Body of pancreas (tissue), 4 donors: ENCODE results near the gene SOX5. TPM values are rescaled to one million over a fixed set of nuclear protein-coding genes. Genes with fewer than 3 reads are reported as not detected.
A peak's percentile ranks its signal among the peaks of the same experiment; 100 is the strongest.
"Not testable (repeated sequence)": the region's sequence is repeated elsewhere in the genome, so short reads cannot be mapped to it uniquely, and the experiment has no call there.

Experiments
- ATAC-seq: fragments of 150-250 bp; one replicate; pipeline ENCODE4 v1.9.1; 2016
- DNase-seq, 4 donors: peaks; one replicate each; pipeline ENCODE4 v3.0.0-alpha.2; 2019
- H3K27ac ChIP-seq, 4 donors: fragments of 200-600 bp; sonication (generic); 1 replicate in 3 of 4; 2 replicates in 1 of 4; pipeline versions ENCODE4 v1.5.1 to v1.6.1; 2016 to 2019; ENCODE audit warnings: mild to moderate bottlenecking in 1 of 4, mixed read lengths in 1 of 4, moderate library complexity in 1 of 4
- H3K27me3 ChIP-seq, 2 donors: fragments of 200-600 bp; sonication (generic); one replicate each; pipeline ENCODE4 v1.6.0; 2016; ENCODE audit warnings: mild to moderate bottlenecking in 1 of 2
- H3K36me3 ChIP-seq, 2 donors: fragments of 200-600 bp; sonication (generic); replicated peaks in 1 of 2; 2 replicates each; pipeline ENCODE4 v1.5.1; 2016; ENCODE audit warnings: low read depth in 2 of 2; ENCODE audit not compliant: insufficient read depth in 1 of 2
- H3K4me1 ChIP-seq: fragments of 200-600 bp; sonication (generic); one replicate; pipeline ENCODE4 v1.6.0; 2016
- H3K4me3 ChIP-seq, 2 donors: fragments of 200-600 bp; sonication (generic); 1 replicate in 1 of 2; 2 replicates in 1 of 2; pipeline ENCODE4 v1.5.1; 2016 to 2019
- H3K9me3 ChIP-seq, 3 donors: fragments of 200-600 bp; sonication (generic); 1 replicate in 2 of 3; 2 replicates in 1 of 3; pipeline ENCODE4 v1.5.1; 2016
- POLR2A ChIP-seq, 3 donors: fragments of 450-650 bp; IDR thresholded peaks; one replicate each; pipeline ENCODE4 v1.6.1; 2016; ENCODE audit warnings: antibody characterized with exemption in 3 of 3, mild to moderate bottlenecking in 2 of 3
- WGBS, 2 donors: methylation state at CpG; one replicate each; pipeline ENCODE4 v1.1.5; 2017; 5-methylcytosine and 5-hydroxymethylcytosine counted together
- intact Hi-C: fragments of 100-400 bp; cut with DNase I; formaldehyde crosslinking; loops from one replicate; pipeline ENCODE4 v1.15.1; 2023
- total RNA-seq, 2 donors: library from RNA; depleted of rRNA; stranded (reverse); fragments of >200 nt; gene quantifications; one replicate each; pipeline ENCODE4 v1.1.0, GENCODE V29; 2016
- TF ChIP-seq, protein P1 (sequence below), 7 experiments: fragments of 450-650 bp in 4 of 7; fragments of 200-600 bp in 3 of 7; sonication (generic) in 3 of 7; IDR thresholded peaks; one replicate each; pipeline ENCODE4 v1.5.1; 2016 to 2019; ENCODE audit warnings: antibody characterized with exemption in 7 of 7

Gene SOX5
- total RNA-seq, 2 donors from 2014 or later = 3.0 to 10.4 TPM

DNA sequence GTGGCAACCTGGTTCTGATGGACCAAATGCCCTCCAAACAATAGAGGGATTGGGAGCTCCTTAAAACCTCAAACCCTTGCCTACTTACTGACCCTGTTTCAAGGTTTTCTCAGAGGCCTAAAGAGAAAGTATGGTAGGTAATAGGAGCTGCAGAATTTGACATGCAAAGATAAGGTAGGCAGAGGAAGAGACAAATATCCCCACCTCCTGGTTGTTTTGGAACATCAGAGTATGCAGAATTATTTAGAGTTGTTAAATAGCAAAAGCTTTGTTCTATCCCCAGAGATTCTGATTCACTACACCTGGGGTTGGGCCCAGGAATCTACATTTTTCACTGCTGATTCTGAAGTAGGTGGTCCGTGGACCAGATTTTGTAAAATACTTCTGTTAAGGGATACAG lies 421.2 kb downstream of the SOX5 start:
- intact Hi-C loops = no loop called here
- no peaks in the 10 kb centered on the region for H3K27me3 ChIP-seq
- 73 to 80% methylated on average over 1 of the region's 1 CpG for WGBS, 2 donors
- no peak for TF ChIP-seq POLR2A (IDR thresholded peaks at IDR 0.05)
- TF ChIP-seq, protein P1, sequence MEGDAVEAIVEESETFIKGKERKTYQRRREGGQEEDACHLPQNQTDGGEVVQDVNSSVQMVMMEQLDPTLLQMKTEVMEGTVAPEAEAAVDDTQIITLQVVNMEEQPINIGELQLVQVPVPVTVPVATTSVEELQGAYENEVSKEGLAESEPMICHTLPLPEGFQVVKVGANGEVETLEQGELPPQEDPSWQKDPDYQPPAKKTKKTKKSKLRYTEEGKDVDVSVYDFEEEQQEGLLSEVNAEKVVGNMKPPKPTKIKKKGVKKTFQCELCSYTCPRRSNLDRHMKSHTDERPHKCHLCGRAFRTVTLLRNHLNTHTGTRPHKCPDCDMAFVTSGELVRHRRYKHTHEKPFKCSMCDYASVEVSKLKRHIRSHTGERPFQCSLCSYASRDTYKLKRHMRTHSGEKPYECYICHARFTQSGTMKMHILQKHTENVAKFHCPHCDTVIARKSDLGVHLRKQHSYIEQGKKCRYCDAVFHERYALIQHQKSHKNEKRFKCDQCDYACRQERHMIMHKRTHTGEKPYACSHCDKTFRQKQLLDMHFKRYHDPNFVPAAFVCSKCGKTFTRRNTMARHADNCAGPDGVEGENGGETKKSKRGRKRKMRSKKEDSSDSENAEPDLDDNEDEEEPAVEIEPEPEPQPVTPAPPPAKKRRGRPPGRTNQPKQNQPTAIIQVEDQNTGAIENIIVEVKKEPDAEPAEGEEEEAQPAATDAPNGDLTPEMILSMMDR (IDR thresholded peaks at IDR 0.05) = no peak
- H3K9me3 ChIP-seq = no peaks in the 10 kb centered on the region
- ATAC-seq (no peak), DNase-seq (no peak)
- no peaks in the 10 kb centered on the region for H3K36me3 ChIP-seq
- no peak overlapping the region for H3K27ac ChIP-seq
- H3K4me3 ChIP-seq = no peak overlapping the region
- no peaks in the 10 kb centered on the region for H3K4me1 ChIP-seq

DNA sequence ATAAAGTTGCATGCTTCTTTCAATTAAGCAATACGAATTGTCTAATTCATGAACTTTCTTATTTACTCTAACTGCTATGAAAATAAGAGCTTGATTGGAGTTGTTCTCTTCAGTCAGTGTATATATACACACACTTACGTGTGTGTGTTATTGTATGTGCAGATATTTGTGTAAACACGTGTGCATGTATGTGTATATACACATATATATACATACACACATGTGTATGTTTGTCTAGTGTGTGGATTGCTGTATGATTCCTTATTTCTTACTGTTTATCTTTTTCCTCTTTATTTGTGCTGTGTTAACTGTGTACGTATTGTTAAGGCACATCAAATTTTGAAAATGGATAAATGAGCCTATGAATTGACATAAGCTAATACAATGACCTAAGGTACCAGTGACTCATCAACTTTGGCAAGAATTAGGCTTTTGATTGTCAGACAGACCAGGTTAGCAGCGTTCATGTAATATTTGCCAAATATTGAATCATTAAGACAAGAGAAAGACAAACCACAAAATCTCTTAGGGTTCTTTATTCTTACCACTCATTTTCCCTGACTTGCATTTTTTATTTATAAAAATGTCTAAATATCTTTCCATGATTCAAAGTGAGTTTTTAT lies 423.9 kb downstream of the SOX5 start:
- peak; percentile 47 for ATAC-seq
- Histone ChIP-seq H3K9me3 (no peaks in the 10 kb centered on the region), H3K36me3 (no peaks in the 10 kb centered on the region), H3K4me1 (no peaks in the 10 kb centered on the region), H3K4me3 (no peak overlapping the region), H3K27ac (no peak overlapping the region), H3K27me3 (no peaks in the 10 kb centered on the region)
- WGBS, 2 donors = 48 to 55% methylated on average over 5 of the region's 5 CpGs
- intact Hi-C loops = no loop called here
- TF ChIP-seq, protein P1 (IDR thresholded peaks at IDR 0.05) = no peak
- TF ChIP-seq POLR2A (IDR thresholded peaks at IDR 0.05) = no peak
- DNase-seq = no peak

DNA sequence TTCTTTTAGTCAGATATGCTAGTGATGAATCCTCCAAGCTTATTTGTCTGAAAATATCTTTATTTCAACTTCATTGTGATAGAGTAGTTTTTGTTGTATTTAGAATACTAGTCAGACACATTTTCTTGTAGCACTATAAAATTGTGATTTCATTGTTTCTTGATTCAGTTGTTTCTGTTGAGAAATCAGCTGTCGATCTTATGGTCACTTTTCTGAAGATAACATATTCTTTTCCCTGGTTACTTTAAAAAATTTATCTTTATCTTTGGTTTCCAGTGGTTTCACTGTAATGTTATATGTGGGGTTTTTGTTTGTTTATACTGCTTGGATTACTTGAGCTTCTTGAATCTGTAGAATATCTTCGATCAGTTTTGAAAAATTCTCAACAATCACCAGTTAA lies 426.1 kb downstream of the SOX5 start:
- no peaks in the 10 kb centered on the region for H3K27me3 ChIP-seq
- H3K4me3 ChIP-seq = no peak overlapping the region
- intact Hi-C loops = no loop called here
- H3K27ac ChIP-seq = no peak overlapping the region
- 77 to 81% methylated on average over 2 of the region's 2 CpGs for WGBS, 2 donors
- no peaks in the 10 kb centered on the region for H3K4me1 ChIP-seq
- TF ChIP-seq, protein P1 (IDR thresholded peaks at IDR 0.05) = no peak
- no peak for TF ChIP-seq POLR2A (IDR thresholded peaks at IDR 0.05)
- H3K36me3 ChIP-seq = no peaks in the 10 kb centered on the region
- DNase-seq (no peak), ATAC-seq (no peak)
- H3K9me3 ChIP-seq = no peaks in the 10 kb centered on the region

DNA sequence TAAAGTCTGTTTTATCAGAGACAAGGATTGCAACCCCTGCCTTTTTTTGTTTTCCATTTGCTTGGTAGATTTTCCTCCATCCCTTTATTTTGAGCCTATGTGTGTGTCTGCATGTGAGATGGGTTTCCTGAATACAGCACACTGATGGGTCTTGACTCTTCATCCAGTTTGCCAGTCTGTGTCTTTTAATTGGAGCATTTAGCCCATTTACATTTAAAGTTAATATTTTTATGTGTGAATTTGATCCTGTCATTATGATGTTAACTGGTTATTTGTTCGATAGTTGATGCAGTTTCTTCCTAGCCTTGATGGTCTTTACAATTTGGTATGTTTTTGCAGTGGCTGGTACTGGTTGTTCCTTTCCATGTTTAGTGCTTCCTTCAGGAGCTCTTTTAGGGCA lies 430.0 kb downstream of the SOX5 start:
- H3K27ac ChIP-seq, H3K4me1 ChIP-seq, H3K4me3 ChIP-seq, ATAC-seq, H3K27me3 ChIP-seq, DNase-seq, intact Hi-C loops, H3K36me3 ChIP-seq, H3K9me3 ChIP-seq: not testable (repeated sequence)
- 70 to 81% methylated on average over 1 of the region's 1 CpG for WGBS, 2 donors

DNA sequence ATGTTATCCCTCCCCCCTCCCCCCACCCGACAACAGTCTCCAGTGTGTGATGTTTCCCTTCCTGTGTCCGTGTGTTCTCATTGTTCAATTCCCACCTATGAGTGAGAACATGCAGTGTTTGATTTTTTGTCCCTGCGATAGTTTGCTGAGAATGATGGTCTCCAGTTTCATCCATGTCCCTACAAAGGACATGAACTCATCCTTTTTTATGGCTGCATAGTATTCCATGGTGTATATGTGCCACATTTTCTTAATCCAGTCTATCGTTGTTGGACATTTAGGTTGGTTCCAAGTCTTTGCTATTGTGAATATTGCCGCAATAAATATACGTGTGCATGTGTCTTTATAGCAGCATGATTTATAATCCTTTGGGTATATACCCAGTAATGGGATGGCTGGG lies 433.7 kb downstream of the SOX5 start:
- H3K9me3 ChIP-seq, DNase-seq, H3K27ac ChIP-seq, H3K4me1 ChIP-seq, H3K27me3 ChIP-seq, ATAC-seq, H3K4me3 ChIP-seq, H3K36me3 ChIP-seq, intact Hi-C loops: not testable (repeated sequence)
- WGBS, 2 donors = 74% methylated on average over 5 to 6 of the region's 6 CpGs

DNA sequence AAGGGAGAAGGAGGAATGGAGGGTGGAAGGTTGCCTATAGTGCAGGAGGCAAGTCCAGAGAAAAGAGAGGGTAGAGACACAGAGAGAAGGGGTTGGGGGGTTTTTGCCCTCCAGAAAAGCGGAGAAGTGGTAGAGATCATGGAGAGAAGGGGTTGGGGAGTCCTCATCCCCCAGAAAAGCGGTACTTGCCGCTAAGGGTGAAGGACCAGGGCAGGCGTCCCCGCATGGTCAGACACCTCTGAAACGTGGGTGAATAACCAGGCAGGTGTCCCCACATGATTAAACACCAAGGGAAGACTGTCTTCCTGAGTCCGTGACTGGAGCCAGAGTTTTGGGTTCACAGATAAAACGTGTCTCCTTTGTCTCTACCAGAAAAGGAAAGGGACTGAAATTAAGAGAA lies 439.0 kb downstream of the SOX5 start:
- Histone ChIP-seq H3K27ac (no peak overlapping the region), H3K36me3 (no peaks in the 10 kb centered on the region), H3K27me3 (no peaks in the 10 kb centered on the region), H3K9me3 (no peaks in the 10 kb centered on the region), H3K4me3 (no peak overlapping the region), H3K4me1 (no peaks in the 10 kb centered on the region)
- DNase-seq = no peak
- no peak for TF ChIP-seq POLR2A (IDR thresholded peaks at IDR 0.05)
- TF ChIP-seq, protein P1 (IDR thresholded peaks at IDR 0.05) = no peak
- intact Hi-C loops = no loop called here
- WGBS, 2 donors = 59 to 69% methylated on average over 8 of the region's 8 CpGs
- ATAC-seq = no peak

DNA sequence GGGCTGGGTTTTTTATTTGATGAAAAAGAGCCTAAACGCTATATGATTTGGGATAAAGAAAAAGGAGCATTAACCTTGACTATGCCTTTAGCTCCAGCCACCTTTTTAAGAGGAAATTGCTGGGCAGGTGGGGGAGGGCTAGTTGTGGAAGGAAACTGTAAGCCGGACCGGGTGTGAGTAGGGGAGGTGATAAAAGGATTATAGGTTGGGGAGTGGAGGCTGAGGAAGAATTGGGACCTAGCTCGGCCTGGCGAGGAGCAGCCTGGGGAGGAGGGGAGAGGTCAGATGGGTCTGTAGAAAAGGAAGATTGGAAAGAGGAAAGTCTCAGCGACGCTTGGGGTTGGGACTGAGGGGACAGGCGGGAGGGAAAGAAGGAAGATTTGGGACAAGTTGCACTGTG lies 439.6 kb downstream of the SOX5 start:
- ATAC-seq, H3K27me3 ChIP-seq, H3K4me1 ChIP-seq, H3K27ac ChIP-seq, H3K4me3 ChIP-seq, DNase-seq, H3K36me3 ChIP-seq, H3K9me3 ChIP-seq, intact Hi-C loops: not testable (repeated sequence)
- WGBS, 2 donors = 54 to 69% methylated on average over 8 of the region's 8 CpGs

DNA sequence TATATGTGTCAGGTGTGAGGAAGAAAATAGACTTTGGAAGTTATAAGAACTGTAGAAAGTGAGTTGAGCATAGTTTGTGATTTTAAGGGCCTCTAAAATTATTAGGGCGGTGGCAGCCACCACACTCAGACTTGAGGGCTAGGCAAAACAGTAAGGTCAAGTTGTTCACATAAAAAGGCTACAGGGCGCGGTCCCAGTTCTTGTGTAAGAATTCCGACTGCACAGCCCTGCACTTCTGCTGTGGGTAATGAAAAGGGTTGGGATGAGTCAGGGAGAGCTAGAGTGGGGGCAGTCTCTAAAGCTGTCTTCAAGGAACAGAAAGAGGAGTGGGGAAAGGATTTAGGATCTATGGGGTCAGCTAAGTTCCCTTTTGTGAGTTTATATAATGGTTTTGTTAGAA lies 441.7 kb downstream of the SOX5 start:
- not testable (repeated sequence) for ATAC-seq, H3K27ac ChIP-seq, DNase-seq

More for the DNA sequence above, 441.7 kb downstream of the SOX5 start:
- H3K4me3 ChIP-seq, H3K4me1 ChIP-seq, intact Hi-C loops, H3K36me3 ChIP-seq, H3K27me3 ChIP-seq, H3K9me3 ChIP-seq: not testable (repeated sequence)
- 89 to 92% methylated on average over 4 of the region's 4 CpGs for WGBS, 2 donors
